Measurements from ENCODE around the gene CLHC1. TPM values are rescaled to one million over a fixed set of nuclear protein-coding genes. Genes with fewer than 3 reads are reported as not detected.

The CLHC1 gene
- total and polyA plus RNA-seq, 2 of the 8 experiments (the other 6 are each of a cell fraction or from before 2014, with no cell fraction given) = 2.6 to 10.8 TPM

DNA sequence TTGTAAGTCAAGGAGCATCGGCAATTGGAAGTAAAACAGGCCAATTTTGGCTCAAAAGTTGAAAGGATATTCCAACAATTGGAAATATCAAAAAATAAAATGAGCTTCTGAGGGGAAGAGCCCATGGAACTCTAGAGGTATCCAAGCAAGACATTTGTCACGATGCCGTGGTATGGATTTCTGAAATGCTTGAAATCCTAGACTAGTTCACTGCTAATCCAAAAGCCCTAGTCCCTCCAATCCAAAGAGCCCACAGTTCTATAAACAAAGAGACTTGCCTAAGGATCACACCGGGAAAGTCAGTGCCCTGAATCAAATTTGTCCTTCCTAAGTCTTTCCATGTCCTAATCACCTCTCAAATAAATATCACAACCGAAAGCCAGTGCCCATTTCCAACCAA is 85.1 kb downstream of the CLHC1 start:
- 94% methylated on average over 5 of the region's 5 CpGs; no CpG with 5 or more reads in 1 of the 2 experiments for WGBS, 2 experiments (ENCODE audit: extremely low coverage in 1 of 2, insufficient coverage in 1 of 2, insufficient read length in 1 of 2, insufficient replicate concordance in 2 of 2, low coverage in 1 of 2, low lambda C conversion rate in 2 of 2, missing lambda C conversion rate in 1 of 2)
- no peaks in the 10 kb centered on the region for H4K20me1 ChIP-seq (replicated peaks in 1 of 2; ENCODE audit: control insufficient read depth in 1 of 2, insufficient read depth in 2 of 2, low read length in 2 of 2)
- H3K4me1 ChIP-seq (replicated peaks in 1 of 4; ENCODE audit: control insufficient read depth in 3 of 4, insufficient read depth in 4 of 4, low read length in 3 of 4) = no peaks in the 10 kb centered on the region
- no peak overlapping the region for H2BK12ac ChIP-seq (ENCODE audit: low read depth, low read length)
- no peak overlapping the region for H3K56ac ChIP-seq (replicated peaks; ENCODE audit: insufficient read length, low read depth, low read length)
- H4K5ac ChIP-seq (ENCODE audit: insufficient read length, low read depth, low read length) = no peak overlapping the region
- no peak overlapping the region for H2BK120ac ChIP-seq (replicated peaks; ENCODE audit: low read depth, low read length)
- no peaks in the 10 kb centered on the region for H3K9me3 ChIP-seq (ENCODE audit: insufficient read depth in 2 of 2, low read depth in 1 of 2, low read length in 1 of 2)
- no peak overlapping the region for H2BK20ac ChIP-seq (ENCODE audit: low read length)
- no peak overlapping the region for H2BK15ac ChIP-seq (ENCODE audit: low read length)
- H3K4me2 ChIP-seq (ENCODE audit: insufficient read depth in 1 of 2, low read depth in 2 of 2, low read length in 2 of 2) = no peak overlapping the region
- H3K18ac ChIP-seq (ENCODE audit: extremely low read depth, low read length) = no peak overlapping the region
- CTCF ChIA-PET (ENCODE audit: partially characterized antibody) = no interaction called here
- no peak overlapping the region for H2AK5ac ChIP-seq (ENCODE audit: low read depth, low read length)
- no peaks in the 10 kb centered on the region for H3K79me2 ChIP-seq (ENCODE audit: control insufficient read depth in 1 of 2, insufficient read depth in 2 of 2, low read length in 2 of 2)
- no peak overlapping the region for H3K9ac ChIP-seq (replicated peaks in 1 of 4; ENCODE audit: extremely low read depth in 1 of 4, low read depth in 3 of 4, low read length in 3 of 4)
- no peak overlapping the region for H2BK5ac ChIP-seq (ENCODE audit: low read depth, low read length)
- no peak for DNase-seq (ENCODE audit: low read depth in 1 of 2, low spot score in 2 of 2)
- POLR2A ChIA-PET (ENCODE audit: partially characterized antibody) = interaction anchor here (2.4 kb wide), 1 partner anchor 13 kb away, joined by 11 read pairs; no protein-coding TSS in a partner anchor
- H2AFZ ChIP-seq (ENCODE audit: low read length) = no peak overlapping the region
- no peaks in the 10 kb centered on the region for H3K79me1 ChIP-seq (ENCODE audit: low read depth, low read length)
- H4K91ac ChIP-seq (replicated peaks; ENCODE audit: insufficient read length, low read length) = no peak overlapping the region
- no peaks in the 10 kb centered on the region for H3K36me3 ChIP-seq (ENCODE audit: control insufficient read depth in 2 of 4, insufficient read depth in 4 of 4, low read length in 3 of 4)
- no peak overlapping the region for H4K8ac ChIP-seq (ENCODE audit: extremely low read depth, insufficient read depth, low read length)
- H3K27me3 ChIP-seq (replicated peaks in 1 of 4; ENCODE audit: control insufficient read depth in 3 of 4, extremely low read depth in 1 of 4, insufficient read depth in 3 of 4, low read length in 3 of 4) = no peaks in the 10 kb centered on the region
- no peak overlapping the region for H3K14ac ChIP-seq (ENCODE audit: insufficient read length)
- FAIRE-seq = no peak
- H3K27ac ChIP-seq (ENCODE audit: low read depth, low read length) = no peak overlapping the region
- H3K4me3 ChIP-seq (ENCODE audit: extremely low read depth in 1 of 4, insufficient read depth in 2 of 4, low read depth in 3 of 4, low read length in 4 of 4) = no peak overlapping the region
- no peak overlapping the region for H3K23ac ChIP-seq (ENCODE audit: insufficient read length)
- H3K23me2 ChIP-seq (ENCODE audit: low read depth, low read length) = no peaks in the 10 kb centered on the region
- H3K4ac ChIP-seq (replicated peaks; ENCODE audit: insufficient read length, low read depth, low read length) = no peak overlapping the region
- TF ChIP-seq CEBPB (IDR thresholded peaks at IDR 0.05; ENCODE audit: low read depth, low read length) (no peak), TBP (IDR thresholded peaks at IDR 0.05; ENCODE audit: low read depth, low read length) (no peak), RXRA (IDR thresholded peaks at IDR 0.05; ENCODE audit: insufficient read depth, low read depth, low read length) (no peak), BCL11A (IDR thresholded peaks at IDR 0.05; ENCODE audit: low read depth in 2 of 2, low read length in 2 of 2) (no peak), RAD21 (IDR thresholded peaks at IDR 0.05 in 1 of 2, conservative IDR thresholded peaks at IDR 0.05 in 1 of 2; ENCODE audit: low read depth in 2 of 2, low read length in 2 of 2) (no peak), HDAC2 (IDR thresholded peaks at IDR 0.05; ENCODE audit: borderline replicate concordance in 1 of 2, low read depth in 2 of 2, low read length in 2 of 2) (no peak), JUND (IDR thresholded peaks at IDR 0.05; ENCODE audit: low read length) (no peak), KDM5A (IDR thresholded peaks at IDR 0.05; ENCODE audit: low read length) (no peak), ASH2L (IDR thresholded peaks at IDR 0.05; ENCODE audit: low read length) (no peak), GABPA (IDR thresholded peaks at IDR 0.05; ENCODE audit: borderline replicate concordance, insufficient read depth, low read length) (no peak), ZNF274 (IDR thresholded peaks at IDR 0.05; ENCODE audit: borderline replicate concordance, extremely low read depth, low read length) (no peak), RFX5 (IDR thresholded peaks at IDR 0.05; ENCODE audit: borderline replicate concordance, low read depth, low read length) (no peak), SIRT6 (IDR thresholded peaks at IDR 0.05; ENCODE audit: low read length) (no peak)
- TF ChIP-seq, protein P1, sequence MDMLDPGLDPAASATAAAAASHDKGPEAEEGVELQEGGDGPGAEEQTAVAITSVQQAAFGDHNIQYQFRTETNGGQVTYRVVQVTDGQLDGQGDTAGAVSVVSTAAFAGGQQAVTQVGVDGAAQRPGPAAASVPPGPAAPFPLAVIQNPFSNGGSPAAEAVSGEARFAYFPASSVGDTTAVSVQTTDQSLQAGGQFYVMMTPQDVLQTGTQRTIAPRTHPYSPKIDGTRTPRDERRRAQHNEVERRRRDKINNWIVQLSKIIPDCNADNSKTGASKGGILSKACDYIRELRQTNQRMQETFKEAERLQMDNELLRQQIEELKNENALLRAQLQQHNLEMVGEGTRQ (IDR thresholded peaks at IDR 0.05; ENCODE audit: low read length) = no peak
